ENCODE results near the gene NECTIN2.
"Not testable (repeated sequence)": the region's sequence is repeated elsewhere in the genome, so short reads cannot be mapped to it uniquely, and the experiment has no call there.

The NECTIN2 gene

GRCh38 chr19:44887648-44888047 is 41.6 kb downstream of the NECTIN2 start:
- no peak for DNase-seq

DNA sequence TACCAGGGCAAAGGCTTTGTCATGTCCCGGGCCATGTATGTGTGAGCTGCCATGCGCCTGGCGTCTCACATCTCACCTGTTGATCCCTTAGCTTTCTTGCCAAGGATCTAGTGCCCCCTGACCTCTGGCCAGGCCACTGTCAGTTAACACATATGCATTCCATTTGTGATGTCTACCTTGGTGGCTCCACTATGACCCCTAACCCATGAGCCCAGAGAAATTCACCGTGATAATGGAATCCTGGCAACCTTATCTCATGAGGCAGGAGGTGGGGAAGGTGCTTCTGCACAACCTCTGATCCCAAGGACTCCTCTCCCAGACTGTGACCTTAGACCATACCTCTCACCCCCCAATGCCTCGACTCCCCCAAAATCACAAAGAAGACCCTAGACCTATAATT is 42.2 kb downstream of the NECTIN2 start:
- DNase-seq = not testable (repeated sequence)

GRCh38 chr19:44889830-44890365 is 43.8 kb downstream of the NECTIN2 start:
- DNase-seq = no peak

- peak; percentile 100 for DNase-seq
Observed at GRCh38 chr19:44890366-44891015, 44.4 kb downstream of the NECTIN2 start.

GRCh38 chr19:44891016-44891882 is 45.2 kb downstream of the NECTIN2 start, which contains the start of gene TOMM40:
Gene TOMM40, plus strand, starts transcription at chr19:44891254. Its CDS starts 162 bp downstream, at chr19:44891416.
- DNase-seq = peak; percentile 100

GRCh38 chr19:44892932-44893331 is 46.8 kb downstream of the NECTIN2 start:
- no peak for DNase-seq

DNA sequence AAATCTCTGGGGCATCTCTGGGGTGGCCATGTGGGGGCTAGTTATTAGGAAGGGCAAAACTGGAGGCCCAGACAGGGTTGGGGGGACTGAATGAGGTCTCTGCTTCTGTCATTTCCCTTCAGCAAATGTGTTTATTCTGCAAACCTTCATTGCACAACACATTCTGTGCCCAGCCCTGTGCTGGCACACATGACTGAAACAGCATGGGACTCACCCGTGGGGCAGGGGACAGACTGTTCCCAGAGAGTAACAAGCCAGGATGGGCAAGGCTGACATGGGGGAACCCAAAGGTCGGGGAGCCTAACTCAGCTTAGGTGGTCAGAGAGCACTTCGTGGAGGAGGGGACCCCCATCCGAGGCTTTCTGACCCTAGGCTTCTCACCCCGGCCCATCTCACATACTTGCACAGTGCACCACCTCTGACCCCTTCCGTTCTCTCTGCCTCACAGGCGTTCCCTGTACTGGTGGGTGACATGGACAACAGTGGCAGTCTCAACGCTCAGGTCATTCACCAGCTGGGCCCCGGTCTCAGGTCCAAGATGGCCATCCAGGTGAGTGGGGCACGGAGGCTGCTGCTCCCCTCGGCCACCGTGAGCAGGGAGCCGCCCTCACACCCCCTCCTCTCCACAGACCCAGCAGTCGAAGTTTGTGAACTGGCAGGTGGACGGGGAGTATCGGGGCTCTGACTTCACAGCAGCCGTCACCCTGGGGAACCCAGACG is 47.4 kb downstream of the NECTIN2 start:
- DNase-seq = no peak

GRCh38 chr19:44894052-44894400 is 47.9 kb downstream of the NECTIN2 start:
- no peak for DNase-seq

DNA sequence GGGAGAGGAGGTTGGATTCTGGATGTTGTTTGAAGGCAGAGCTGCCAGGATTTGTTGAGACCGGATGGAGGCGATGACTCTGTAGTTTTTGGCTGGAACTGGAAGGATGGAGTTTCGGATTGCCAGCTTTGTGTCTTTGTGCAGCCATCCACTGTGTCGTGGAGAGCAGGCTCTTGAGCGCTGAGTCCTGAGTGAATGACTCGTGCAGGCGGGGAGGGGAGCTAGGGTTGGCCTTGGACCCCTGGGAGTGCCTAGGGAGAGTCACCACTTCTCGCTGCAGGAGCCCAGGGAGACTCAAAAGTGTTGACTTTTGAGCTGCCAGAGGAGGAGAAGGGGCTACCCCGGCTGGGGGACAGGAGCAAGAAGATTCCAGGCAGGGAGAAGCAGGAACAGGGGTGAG is 48.8 kb downstream of the NECTIN2 start:
- DNase-seq = no peak

DNA sequence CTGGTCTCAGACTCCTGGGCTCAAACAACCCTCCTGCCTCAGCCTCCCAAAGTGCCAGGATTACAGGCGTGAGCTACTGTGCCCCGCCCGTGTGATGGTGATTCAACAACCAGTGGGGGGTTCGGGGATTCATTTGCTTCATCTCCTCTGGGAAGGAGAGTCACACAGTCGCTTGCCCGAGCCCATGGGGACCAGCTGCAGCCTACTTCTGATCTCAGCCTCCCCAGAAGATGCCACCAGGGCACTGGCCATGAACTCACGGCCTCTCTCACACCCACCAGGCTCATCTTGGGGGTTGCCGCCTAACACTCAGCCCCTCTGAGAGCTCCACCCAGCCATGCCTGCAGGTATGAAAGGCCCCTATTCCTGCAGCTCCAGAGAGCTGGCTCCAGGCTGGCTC is 51.7 kb downstream of the NECTIN2 start:
- no peak for DNase-seq

DNA sequence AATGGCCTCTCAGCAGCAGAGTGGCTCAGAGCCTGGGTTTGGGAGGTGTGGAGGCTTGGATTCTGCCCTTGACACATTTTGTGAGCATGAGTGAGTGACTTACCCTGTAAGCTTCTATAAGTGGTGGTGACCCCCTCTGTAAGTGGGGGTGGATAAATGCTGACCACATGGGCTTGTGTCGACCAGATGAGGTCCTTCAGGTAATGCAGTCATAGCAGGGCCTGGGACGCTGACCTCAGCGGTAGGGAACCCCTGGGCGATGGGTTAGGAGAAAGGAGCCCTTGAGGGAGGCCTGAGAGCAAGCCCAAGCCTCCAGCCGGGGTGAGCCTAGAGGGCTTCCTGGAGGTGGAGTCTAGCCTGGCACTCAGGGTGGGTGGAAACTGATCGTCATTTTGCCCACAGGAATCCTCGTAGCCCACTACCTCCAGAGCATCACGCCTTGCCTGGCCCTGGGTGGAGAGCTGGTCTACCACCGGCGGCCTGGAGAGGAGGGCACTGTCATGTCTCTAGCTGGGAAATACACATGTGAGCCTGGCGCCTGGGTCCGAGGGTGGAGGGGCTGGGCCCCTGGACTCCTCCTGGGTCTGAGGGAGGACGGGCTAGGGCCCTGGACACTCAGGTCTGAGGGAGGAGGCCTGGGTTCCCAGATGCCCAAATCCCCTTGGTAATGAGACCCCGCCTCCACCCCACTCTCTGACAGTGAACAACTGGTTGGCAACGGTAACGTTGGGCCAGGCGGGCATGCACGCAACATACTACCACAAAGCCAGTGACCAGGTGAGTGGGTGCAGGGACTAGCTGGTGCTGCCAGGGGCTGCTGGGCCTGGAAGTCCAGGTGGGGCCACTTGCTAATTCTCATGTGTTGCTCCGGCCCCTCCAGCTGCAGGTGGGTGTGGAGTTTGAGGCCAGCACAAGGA is 54.5 kb downstream of the NECTIN2 start:
- DNase-seq = no peak

DNA sequence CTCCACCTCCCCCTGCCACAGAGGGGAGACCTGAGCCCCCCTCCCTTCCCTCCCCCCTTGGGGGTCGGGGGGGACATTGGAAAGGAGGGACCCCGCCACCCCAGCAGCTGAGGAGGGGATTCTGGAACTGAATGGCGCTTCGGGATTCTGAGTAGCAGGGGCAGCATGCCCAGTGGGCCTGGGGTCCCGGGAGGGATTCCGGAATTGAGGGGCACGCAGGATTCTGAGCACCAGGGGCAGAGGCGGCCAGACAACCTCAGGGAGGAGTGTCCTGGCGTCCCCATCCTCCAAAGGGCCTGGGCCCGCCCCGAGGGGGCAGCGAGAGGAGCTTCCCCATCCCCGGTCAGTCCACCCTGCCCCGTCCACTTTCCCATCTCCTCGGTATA is 57.1 kb downstream of the NECTIN2 start:
- no peak for DNase-seq

GRCh38 chr19:44903602-44904425 is 57.7 kb downstream of the NECTIN2 start:
- DNase-seq = peak; percentile 71

DNA sequence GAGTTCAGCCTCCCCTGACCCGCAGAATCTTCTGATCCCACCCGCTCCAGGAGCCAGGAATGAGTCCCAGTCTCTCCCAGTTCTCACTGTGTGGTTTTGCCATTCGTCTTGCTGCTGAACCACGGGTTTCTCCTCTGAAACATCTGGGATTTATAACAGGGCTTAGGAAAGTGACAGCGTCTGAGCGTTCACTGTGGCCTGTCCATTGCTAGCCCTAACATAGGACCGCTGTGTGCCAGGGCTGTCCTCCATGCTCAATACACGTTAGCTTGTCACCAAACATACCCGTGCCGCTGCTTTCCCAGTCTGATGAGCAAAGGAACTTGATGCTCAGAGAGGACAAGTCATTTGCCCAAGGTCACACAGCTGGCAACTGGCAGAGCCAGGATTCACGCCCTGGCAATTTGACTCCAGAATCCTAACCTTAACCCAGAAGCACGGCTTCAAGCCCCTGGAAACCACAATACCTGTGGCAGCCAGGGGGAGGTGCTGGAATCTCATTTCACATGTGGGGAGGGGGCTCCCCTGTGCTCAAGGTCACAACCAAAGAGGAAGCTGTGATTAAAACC is 58.4 kb downstream of the NECTIN2 start:
- no peak for DNase-seq

DNA sequence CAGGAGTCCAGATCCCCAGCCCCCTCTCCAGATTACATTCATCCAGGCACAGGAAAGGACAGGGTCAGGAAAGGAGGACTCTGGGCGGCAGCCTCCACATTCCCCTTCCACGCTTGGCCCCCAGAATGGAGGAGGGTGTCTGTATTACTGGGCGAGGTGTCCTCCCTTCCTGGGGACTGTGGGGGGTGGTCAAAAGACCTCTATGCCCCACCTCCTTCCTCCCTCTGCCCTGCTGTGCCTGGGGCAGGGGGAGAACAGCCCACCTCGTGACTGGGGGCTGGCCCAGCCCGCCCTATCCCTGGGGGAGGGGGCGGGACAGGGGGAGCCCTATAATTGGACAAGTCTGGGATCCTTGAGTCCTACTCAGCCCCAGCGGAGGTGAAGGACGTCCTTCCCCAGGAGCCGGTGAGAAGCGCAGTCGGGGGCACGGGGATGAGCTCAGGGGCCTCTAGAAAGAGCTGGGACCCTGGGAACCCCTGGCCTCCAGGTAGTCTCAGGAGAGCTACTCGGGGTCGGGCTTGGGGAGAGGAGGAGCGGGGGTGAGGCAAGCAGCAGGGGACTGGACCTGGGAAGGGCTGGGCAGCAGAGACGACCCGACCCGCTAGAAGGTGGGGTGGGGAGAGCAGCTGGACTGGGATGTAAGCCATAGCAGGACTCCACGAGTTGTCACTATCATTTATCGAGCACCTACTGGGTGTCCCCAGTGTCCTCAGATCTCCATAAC is 59.5 kb downstream of the NECTIN2 start, which contains the start of gene APOE:
Gene APOE (plus strand): TSS at position 360 of the 724 bp plus-strand sequence. CDS start 829 bp downstream, outside the sequence.
- DNase-seq = peak; percentile 50

DNA sequence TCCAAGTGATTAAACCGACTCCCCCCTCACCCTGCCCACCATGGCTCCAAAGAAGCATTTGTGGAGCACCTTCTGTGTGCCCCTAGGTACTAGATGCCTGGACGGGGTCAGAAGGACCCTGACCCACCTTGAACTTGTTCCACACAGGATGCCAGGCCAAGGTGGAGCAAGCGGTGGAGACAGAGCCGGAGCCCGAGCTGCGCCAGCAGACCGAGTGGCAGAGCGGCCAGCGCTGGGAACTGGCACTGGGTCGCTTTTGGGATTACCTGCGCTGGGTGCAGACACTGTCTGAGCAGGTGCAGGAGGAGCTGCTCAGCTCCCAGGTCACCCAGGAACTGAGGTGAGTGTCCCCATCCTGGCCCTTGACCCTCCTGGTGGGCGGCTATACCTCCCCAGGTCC is 61.5 kb downstream of the NECTIN2 start:
- no peak for DNase-seq

GRCh38 chr19:44908074-44908835 is 62.2 kb downstream of the NECTIN2 start:
- no peak for DNase-seq

GRCh38 chr19:44908836-44909261 is 62.8 kb downstream of the NECTIN2 start:
- DNase-seq = no peak

GRCh38 chr19:44909775-44910174 is 63.7 kb downstream of the NECTIN2 start:
- peak; percentile 74 for DNase-seq
